Lung (tissue), 12 donors: Measurements from ENCODE around the gene TOMM40L. TPM values are rescaled to one million over a fixed set of nuclear protein-coding genes. Genes with fewer than 3 reads are reported as not detected.

Experiments
- ATAC-seq: fragments of 200-7000 bp; cut with Tn5 transposase; one replicate; pipeline ENCODE4 v1.9.1; 2020; ENCODE audit warnings: moderate number of reproducible peaks; ENCODE audit not compliant: insufficient read depth, low FRiP score
- DNase-seq, 3 donors: peaks; one replicate each; pipeline ENCODE4 v3.0.0-alpha.2; 2013 to 2017
- H3K27ac ChIP-seq, 2 donors: one replicate each; pipeline ENCODE4 v1.5.1; 2013; ENCODE audit warnings: mild to moderate bottlenecking in 2 of 2, moderate library complexity in 2 of 2, control low read depth in 1 of 2, inconsistent platforms in 1 of 2, low read depth in 1 of 2, low read length in 1 of 2
- H3K27me3 ChIP-seq, 3 donors: one replicate each; pipeline ENCODE4 v1.5.1; 2013; ENCODE audit warnings: low read length in 2 of 3; ENCODE audit not compliant: control insufficient read depth in 3 of 3, insufficient read depth in 3 of 3
- H3K36me3 ChIP-seq, 4 donors: one replicate each; pipeline ENCODE4 v1.5.1; 2013; ENCODE audit warnings: low read length in 4 of 4, mild to moderate bottlenecking in 1 of 4, moderate library complexity in 1 of 4; ENCODE audit not compliant: control insufficient read depth in 4 of 4, insufficient read depth in 4 of 4
- H3K4me1 ChIP-seq, 5 donors: one replicate each; pipeline ENCODE4 v1.5.1; 2013; ENCODE audit warnings: low read length in 5 of 5, mild to moderate bottlenecking in 2 of 5, moderate library complexity in 1 of 5; ENCODE audit not compliant: control insufficient read depth in 5 of 5, insufficient read depth in 5 of 5
- H3K4me3 ChIP-seq: one replicate; pipeline ENCODE4 v1.5.1; 2013; ENCODE audit warnings: mild to moderate bottlenecking, control low read depth, moderate library complexity
- H3K9ac ChIP-seq, 2 donors: one replicate each; pipeline ENCODE4 v1.5.1; 2013; ENCODE audit warnings: low read length in 2 of 2, control low read depth in 1 of 2; ENCODE audit not compliant: insufficient read depth in 1 of 2
- H3K9me3 ChIP-seq, 4 donors: one replicate each; pipeline ENCODE4 v1.5.1; 2013; ENCODE audit warnings: low read length in 3 of 4, mild to moderate bottlenecking in 1 of 4, moderate library complexity in 1 of 4; ENCODE audit not compliant: control insufficient read depth in 4 of 4, insufficient read depth in 3 of 4
- WGBS, 2 donors: extraction: QIAGEN DNeasy Blood & Tissue Kit; methylation state at CpG; one replicate each; pipeline ENCODE4 v1.1.7; 2013; 5-methylcytosine and 5-hydroxymethylcytosine counted together
- polyA plus RNA-seq, 2 donors: library from polyadenylated mRNA; stranded (reverse); fragments of 200-250 nt; gene quantifications; one replicate each; pipeline ENCODE4 v1.2.1, GENCODE V29; 2013
- total RNA-seq, 2 donors: library from RNA; depleted of rRNA in 1 of 2; stranded (reverse); fragments of >200 nt in 1 of 2; gene quantifications; one replicate each; pipeline ENCODE4 v1.2.1, GENCODE V29; 2014 to 2021
- TF ChIP-seq, protein P1 (sequence below): IDR thresholded peaks from 2 replicates; pipeline ENCODE4 v1.5.1; 2012; ENCODE audit warnings: mild to moderate bottlenecking; ENCODE audit errors: control extremely low read depth, extremely low read depth
- donor health status: control.
- donor health status: control.
- donor health status: Bipolar disorder and iron deficiency.
- donor health status: healthy.
- donor health status: DM: yes; HTN: yes; CAD: no.

TOMM40L gene
- total and polyA plus RNA-seq, 4 donors = 4.9 to 13.0 (median 9.0) TPM

DNA sequence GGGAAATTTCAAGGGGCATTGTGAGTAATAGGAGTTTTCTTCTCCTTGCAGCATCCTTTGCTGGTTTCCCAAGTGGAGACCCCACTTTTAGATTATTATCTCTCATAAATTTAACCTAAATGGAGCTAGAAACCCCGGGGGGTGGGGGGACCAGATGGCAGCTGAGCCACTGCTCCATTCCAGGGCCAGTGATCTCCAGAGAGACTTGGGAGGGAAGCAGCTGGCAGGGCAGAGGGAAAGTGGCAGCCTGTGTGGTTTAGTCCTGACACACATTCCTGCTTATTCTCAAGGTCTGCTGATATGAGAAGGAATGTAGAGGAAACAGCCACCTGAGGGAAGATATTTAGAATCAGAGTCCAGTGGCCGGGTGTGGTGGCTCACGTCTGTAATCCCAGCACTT is 49.0 kb downstream of the TOMM40L start:
- ATAC-seq (no peak), DNase-seq (no peak)
- TF ChIP-seq, protein P1, sequence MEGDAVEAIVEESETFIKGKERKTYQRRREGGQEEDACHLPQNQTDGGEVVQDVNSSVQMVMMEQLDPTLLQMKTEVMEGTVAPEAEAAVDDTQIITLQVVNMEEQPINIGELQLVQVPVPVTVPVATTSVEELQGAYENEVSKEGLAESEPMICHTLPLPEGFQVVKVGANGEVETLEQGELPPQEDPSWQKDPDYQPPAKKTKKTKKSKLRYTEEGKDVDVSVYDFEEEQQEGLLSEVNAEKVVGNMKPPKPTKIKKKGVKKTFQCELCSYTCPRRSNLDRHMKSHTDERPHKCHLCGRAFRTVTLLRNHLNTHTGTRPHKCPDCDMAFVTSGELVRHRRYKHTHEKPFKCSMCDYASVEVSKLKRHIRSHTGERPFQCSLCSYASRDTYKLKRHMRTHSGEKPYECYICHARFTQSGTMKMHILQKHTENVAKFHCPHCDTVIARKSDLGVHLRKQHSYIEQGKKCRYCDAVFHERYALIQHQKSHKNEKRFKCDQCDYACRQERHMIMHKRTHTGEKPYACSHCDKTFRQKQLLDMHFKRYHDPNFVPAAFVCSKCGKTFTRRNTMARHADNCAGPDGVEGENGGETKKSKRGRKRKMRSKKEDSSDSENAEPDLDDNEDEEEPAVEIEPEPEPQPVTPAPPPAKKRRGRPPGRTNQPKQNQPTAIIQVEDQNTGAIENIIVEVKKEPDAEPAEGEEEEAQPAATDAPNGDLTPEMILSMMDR = no peak
- no peak overlapping the region for H3K9ac ChIP-seq
- no peaks in the 10 kb centered on the region for H3K36me3 ChIP-seq
- 76 to 87% methylated on average over 3 of the region's 3 CpGs for WGBS, 2 donors
- no peaks in the 10 kb centered on the region for H3K9me3 ChIP-seq
- H3K4me3 ChIP-seq = no peak overlapping the region
- no peaks in the 10 kb centered on the region for H3K27me3 ChIP-seq
- no peak overlapping the region for H3K27ac ChIP-seq
- H3K4me1 ChIP-seq = no peaks in the 10 kb centered on the region

Other genes starting within 250 kb of the TOMM40L start
- gene F11R, start 204.9 kb upstream of the TOMM40L start, total RNA-seq = 100 to 1,000 TPM; 174 to 201 TPM
- 100 to 1,000 TPM in 1 of 2 donors, 10 to 100 TPM in 1; 91.7 to 107 TPM for gene F11R, start 204.9 kb upstream of the TOMM40L start, polyA plus RNA-seq
- gene TSTD1, start 187.1 kb upstream of the TOMM40L start, total RNA-seq = 10 to 100 TPM; 43.2 to 67.9 TPM
- gene TSTD1, start 187.1 kb upstream of the TOMM40L start, polyA plus RNA-seq = 100 to 1,000 TPM in 1 of 2 donors, 10 to 100 TPM in 1; 77.8 to 187 TPM
- 10 to 100 TPM; 67.5 to 70.0 TPM for gene USF1, start 180.1 kb upstream of the TOMM40L start, total RNA-seq
- 10 to 100 TPM; 77.0 to 95.1 TPM for gene USF1, start 180.1 kb upstream of the TOMM40L start, polyA plus RNA-seq
- gene ARHGAP30, start 156.2 kb upstream of the TOMM40L start, total RNA-seq = 10 to 100 TPM; 10.5 to 49.5 TPM
- 10 to 100 TPM; 18.1 to 66.3 TPM for gene ARHGAP30, start 156.2 kb upstream of the TOMM40L start, polyA plus RNA-seq
- gene NECTIN4, start 136.5 kb upstream of the TOMM40L start, total RNA-seq = 10 to 100 TPM; 11.7 to 12.5 TPM
- 1 to 10 TPM; 6.2 to 8.1 TPM for gene NECTIN4, start 136.5 kb upstream of the TOMM40L start, polyA plus RNA-seq
- gene KLHDC9, start 127.7 kb upstream of the TOMM40L start, total RNA-seq = 10 to 100 TPM in 1 of 2 donors, 1 to 10 TPM in 1; 7.1 to 13.0 TPM
- gene KLHDC9, start 127.7 kb upstream of the TOMM40L start, polyA plus RNA-seq = 1 to 10 TPM; 5.8 to 8.6 TPM
- gene PFDN2, start 108.0 kb upstream of the TOMM40L start, total RNA-seq = 10 to 100 TPM; 21.5 to 46.7 TPM
- gene PFDN2, start 108.0 kb upstream of the TOMM40L start, polyA plus RNA-seq = 100 to 1,000 TPM; 140 to 324 TPM
- gene NIT1, start 108.0 kb upstream of the TOMM40L start, total RNA-seq = 10 to 100 TPM; 35.6 to 40.4 TPM
- 10 to 100 TPM; 26.9 to 40.3 TPM for gene NIT1, start 108.0 kb upstream of the TOMM40L start, polyA plus RNA-seq
- 10 to 100 TPM; 25.0 to 38.8 TPM for gene DEDD, start 93.4 kb upstream of the TOMM40L start, total RNA-seq
- gene DEDD, start 93.4 kb upstream of the TOMM40L start, polyA plus RNA-seq = 10 to 100 TPM; 19.4 to 36.8 TPM
- gene UFC1, start 72.1 kb upstream of the TOMM40L start, total RNA-seq = 100 to 1,000 TPM in 1 of 2 donors, 10 to 100 TPM in 1; 99.6 to 101 TPM
- 100 to 1,000 TPM; 122 to 149 TPM for gene UFC1, start 72.1 kb upstream of the TOMM40L start, polyA plus RNA-seq
- gene USP21, start 66.6 kb upstream of the TOMM40L start, total RNA-seq = 10 to 100 TPM; 22.6 to 28.6 TPM
- gene USP21, start 66.6 kb upstream of the TOMM40L start, polyA plus RNA-seq = 10 to 100 TPM; 18.2 to 19.9 TPM
- 10 to 100 TPM; 33.1 to 34.1 TPM for gene PPOX, start 59.6 kb upstream of the TOMM40L start, total RNA-seq
- 10 to 100 TPM; 14.8 to 33.0 TPM for gene PPOX, start 59.6 kb upstream of the TOMM40L start, polyA plus RNA-seq
- 10 to 100 TPM; 28.0 to 34.2 TPM for gene B4GALT3, start 48.6 kb upstream of the TOMM40L start, total RNA-seq
- gene B4GALT3, start 48.6 kb upstream of the TOMM40L start, polyA plus RNA-seq = 10 to 100 TPM; 25.7 to 34.6 TPM
- gene ADAMTS4, start 27.0 kb upstream of the TOMM40L start, total RNA-seq = 10 to 100 TPM in 1 of 2 donors, 1 to 10 TPM in 1; 2.3 to 18.8 TPM
- 10 to 100 TPM in 1 of 2 donors, 1 to 10 TPM in 1; 7.2 to 22.3 TPM for gene ADAMTS4, start 27.0 kb upstream of the TOMM40L start, polyA plus RNA-seq
- 100 to 1,000 TPM in 1 of 2 donors, 10 to 100 TPM in 1; 81.0 to 104 TPM for gene NDUFS2, start 23.7 kb upstream of the TOMM40L start, total RNA-seq
- 10 to 100 TPM; 40.2 to 95.2 TPM for gene NDUFS2, start 23.7 kb upstream of the TOMM40L start, polyA plus RNA-seq
- gene FCER1G, start 10.8 kb upstream of the TOMM40L start, total RNA-seq = 100 to 1,000 TPM in 1 of 2 donors, 10 to 100 TPM in 1; 41.6 to 169 TPM
- gene FCER1G, start 10.8 kb upstream of the TOMM40L start, polyA plus RNA-seq = 1,000 to 10,000 TPM in 1 of 2 donors, 100 to 1,000 TPM in 1; 275 to 1,998 TPM
- 1 to 10 TPM in 1 of 2 donors, not detected in 1; 2.3 TPM for gene APOA2, start 2.4 kb upstream of the TOMM40L start, total RNA-seq
- gene APOA2, start 2.4 kb upstream of the TOMM40L start, polyA plus RNA-seq = 1 to 10 TPM in 1 of 2 donors, not detected in 1; 1.4 TPM
- not detected for gene NR1I3, start 12.1 kb downstream of the TOMM40L start, total RNA-seq
- gene NR1I3, start 12.1 kb downstream of the TOMM40L start, polyA plus RNA-seq = under 1 TPM in 1 of 2 donors, not detected in 1; 0.17 TPM
- gene PCP4L1, start 32.7 kb downstream of the TOMM40L start, total RNA-seq = 1 to 10 TPM; 3.6 to 5.8 TPM
- 1 to 10 TPM; 6.9 to 9.3 TPM for gene PCP4L1, start 32.7 kb downstream of the TOMM40L start, polyA plus RNA-seq
- 1 to 10 TPM; 3.6 to 5.1 TPM for gene MPZ, start 83.9 kb downstream of the TOMM40L start, total RNA-seq
- gene MPZ, start 83.9 kb downstream of the TOMM40L start, polyA plus RNA-seq = 1 to 10 TPM; 2.0 to 3.7 TPM
- 100 to 1,000 TPM in 1 of 2 donors, 10 to 100 TPM in 1; 87.1 to 173 TPM for gene SDHC, start 88.3 kb downstream of the TOMM40L start, total RNA-seq
- gene SDHC, start 88.3 kb downstream of the TOMM40L start, polyA plus RNA-seq = 100 to 1,000 TPM in 1 of 2 donors, 10 to 100 TPM in 1; 52.5 to 204 TPM
- 10 to 100 TPM in 1 of 2 donors, 1 to 10 TPM in 1; 6.5 to 25.1 TPM for gene CFAP126, start 141.8 kb downstream of the TOMM40L start, total RNA-seq
- 10 to 100 TPM; 21.2 to 23.9 TPM for gene CFAP126, start 141.8 kb downstream of the TOMM40L start, polyA plus RNA-seq